K562 (cell line): ENCODE data around the gene OSCAR. TPM values are rescaled to one million over a fixed set of nuclear protein-coding genes. Genes with fewer than 3 reads are reported as not detected.

Source experiments
- FOXA3 ChIP-seq, 2 experiments: fragments of 450-650 bp in 1 of 2; sonication (generic) in 1 of 2; formaldehyde crosslinking; IDR thresholded peaks in 1 of 2; conservative IDR thresholded peaks in 1 of 2; 2 replicates each; pipeline versions ENCODE4 v1.4.0 to v1.8.0; 2020 to 2022; ENCODE audit warnings: mild to moderate bottlenecking in 2 of 2, missing genetic modification reagents in 1 of 2
- MECOM ChIP-seq: fragments of 250-450 bp; sonication (Bioruptor Pico); IDR thresholded peaks from 2 replicates; pipeline ENCODE4 v1.8.0; 2022; ENCODE audit warnings: inconsistent platforms
- MEF2D ChIP-seq: conservative IDR thresholded peaks from 2 replicates; pipeline ENCODE4 v1.6.1; 2016; ENCODE audit warnings: low read depth, missing genetic modification characterization, missing compliant biosample characterization
- POLR2G ChIP-seq: fragments of 200-400 bp; formaldehyde crosslinking; IDR thresholded peaks from 2 replicates; pipeline ENCODE4 v1.6.1; 2017; ENCODE audit warnings: low read depth, mild to moderate bottlenecking, antibody characterized with exemption, low read length, moderate library complexity
- PRPF4 ChIP-seq: fragments of 200-400 bp; formaldehyde crosslinking; IDR thresholded peaks from one replicate; pipeline ENCODE4 v1.6.1; 2017; ENCODE audit warnings: low read length, low read depth, mild to moderate bottlenecking; ENCODE audit not compliant: insufficient read depth, poor library complexity, severe bottlenecking
- RAD21 ChIP-seq, 2 experiments: fragments of 250-450 bp in 1 of 2; fragments of 450-650 bp in 1 of 2; sonication (Bioruptor Pico) in 1 of 2; formaldehyde crosslinking in 1 of 2; IDR thresholded peaks in 1 of 2; conservative IDR thresholded peaks in 1 of 2; 2 replicates each; pipeline versions ENCODE4 v1.4.0 to v1.8.0; 2020 to 2022; ENCODE audit warnings: mild to moderate bottlenecking in 2 of 2, moderate library complexity in 1 of 2
- SAFB ChIP-seq: fragments of 200-400 bp; formaldehyde crosslinking; IDR thresholded peaks from 2 replicates; pipeline ENCODE4 v1.6.1; 2017; ENCODE audit warnings: low read depth, low read length, borderline replicate concordance
- TOE1 ChIP-seq, 2 experiments: fragments of 450-650 bp in 1 of 2; sonication (generic) in 1 of 2; formaldehyde crosslinking in 1 of 2; IDR thresholded peaks; 2 replicates each; pipeline versions ENCODE4 v1.7.1 to v1.8.0; 2016 to 2022; ENCODE audit warnings: borderline replicate concordance in 2 of 2, mild to moderate bottlenecking in 2 of 2, antibody characterized with exemption in 1 of 2, inconsistent platforms in 1 of 2, low read depth in 1 of 2, missing genetic modification reagents in 1 of 2, moderate library complexity in 1 of 2
- ZBTB8A ChIP-seq: fragments of 450-650 bp; IDR thresholded peaks from 2 replicates; pipeline ENCODE4 v1.6.1; 2018; ENCODE audit warnings: mild to moderate bottlenecking, moderate library complexity; ENCODE audit not compliant: partially characterized antibody
- ZNF124 ChIP-seq: sonication (generic); formaldehyde crosslinking; IDR thresholded peaks from 2 replicates; pipeline ENCODE4 v1.8.1; 2022; ENCODE audit warnings: missing genetic modification reagents
- ZNF444 ChIP-seq: fragments of 250-450 bp; sonication (Bioruptor Pico); IDR thresholded peaks from 2 replicates; pipeline ENCODE4 v1.4.0; 2020; ENCODE audit warnings: mild to moderate bottlenecking, moderate library complexity
- polyA plus RNA-seq, 8 experiments: library from polyadenylated mRNA; depleted of rRNA in 4 of 8; stranded (reverse) in 5 of 8; unstranded in 3 of 8; fragments of >200 nt; fragmentation: Nextera tagmentation in 2 of 8; fragmentation: Illumina TruSeq in 1 of 8; extraction: Ambion mirVana in 2 of 8; extraction: Trizol in 1 of 8; gene quantifications; 2 replicates each; pipeline versions ENCODE4 v1.2.1 to v1.2.3, GENCODE V29; 2011 to 2014; ENCODE audit warnings: inconsistent platforms in 1 of 8, missing spikeins in 1 of 8
- total RNA-seq, 7 experiments: library from RNA; depleted of rRNA in 6 of 7; stranded (reverse); fragments of >200 nt in 6 of 7; fragmentation: Illumina TruSeq in 2 of 7; extraction: Trizol in 2 of 7; gene quantifications; 2 replicates each; pipeline versions ENCODE4 v1.2.1 to v1.2.3, GENCODE V29; 2011 to 2021; ENCODE audit warnings: low replicate concordance in 1 of 7
- TF ChIP-seq, protein P1 (sequence below): sonication (generic); formaldehyde crosslinking; IDR thresholded peaks from 2 replicates; pipeline ENCODE4 v1.8.0; 2022; ENCODE audit warnings: missing genetic modification reagents, mild to moderate bottlenecking, moderate library complexity, borderline replicate concordance
- TF ChIP-seq, protein P2 (sequence below), 2 experiments: fragments of 450-650 bp in 1 of 2; sonication (generic) in 1 of 2; formaldehyde crosslinking in 1 of 2; IDR thresholded peaks; 2 replicates each; pipeline versions ENCODE4 v1.7.1 to v1.9.0; 2016 to 2022; ENCODE audit warnings: inconsistent platforms in 1 of 2, mild to moderate bottlenecking in 1 of 2, missing genetic modification reagents in 1 of 2
- TF ChIP-seq, protein P3 (sequence below): fragments of 450-650 bp; IDR thresholded peaks from 2 replicates; pipeline ENCODE4 v1.7.0; 2016; ENCODE audit warnings: borderline replicate concordance

The OSCAR gene
- total and polyA plus RNA-seq, 9 of the 15 experiments (the other 6 are each of a cell fraction or from before 2014, with no cell fraction given): 0.09 to 0.62 (median 0.13) TPM; not detected in 5

DNA sequence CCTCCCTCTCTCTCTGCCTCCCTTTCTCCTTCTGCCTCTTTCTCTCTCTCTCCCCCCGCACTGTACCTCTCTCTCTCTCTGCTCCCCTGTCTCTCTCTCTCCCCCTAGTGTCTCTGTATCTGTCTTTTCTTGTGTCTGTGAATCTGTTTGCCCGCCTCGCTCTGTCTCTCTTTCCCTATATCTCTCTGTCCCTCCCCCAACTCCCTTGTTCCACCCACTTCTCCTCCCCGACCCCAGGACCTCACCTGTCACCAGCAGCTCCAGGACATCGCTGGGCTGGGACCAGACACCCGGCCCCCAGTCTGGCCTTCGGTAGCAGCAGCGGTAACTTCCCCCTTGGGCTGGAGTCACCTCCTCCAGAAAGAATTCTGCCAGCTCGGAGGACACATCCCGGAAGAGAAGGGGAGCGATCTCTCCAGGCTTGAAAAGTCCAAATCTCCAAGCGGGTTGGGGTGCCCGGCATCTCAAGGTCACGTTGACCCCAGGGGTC is 3.9 kb downstream of the OSCAR start (continued):
- TF ChIP-seq, protein P1, sequence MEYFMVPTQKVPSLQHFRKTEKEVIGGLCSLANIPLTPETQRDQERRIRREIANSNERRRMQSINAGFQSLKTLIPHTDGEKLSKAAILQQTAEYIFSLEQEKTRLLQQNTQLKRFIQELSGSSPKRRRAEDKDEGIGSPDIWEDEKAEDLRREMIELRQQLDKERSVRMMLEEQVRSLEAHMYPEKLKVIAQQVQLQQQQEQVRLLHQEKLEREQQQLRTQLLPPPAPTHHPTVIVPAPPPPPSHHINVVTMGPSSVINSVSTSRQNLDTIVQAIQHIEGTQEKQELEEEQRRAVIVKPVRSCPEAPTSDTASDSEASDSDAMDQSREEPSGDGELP (CRISPR knock-in tag): no peak
- no peak for TF ChIP-seq ZNF124 (CRISPR knock-in tag)
- TF ChIP-seq, protein P2, sequence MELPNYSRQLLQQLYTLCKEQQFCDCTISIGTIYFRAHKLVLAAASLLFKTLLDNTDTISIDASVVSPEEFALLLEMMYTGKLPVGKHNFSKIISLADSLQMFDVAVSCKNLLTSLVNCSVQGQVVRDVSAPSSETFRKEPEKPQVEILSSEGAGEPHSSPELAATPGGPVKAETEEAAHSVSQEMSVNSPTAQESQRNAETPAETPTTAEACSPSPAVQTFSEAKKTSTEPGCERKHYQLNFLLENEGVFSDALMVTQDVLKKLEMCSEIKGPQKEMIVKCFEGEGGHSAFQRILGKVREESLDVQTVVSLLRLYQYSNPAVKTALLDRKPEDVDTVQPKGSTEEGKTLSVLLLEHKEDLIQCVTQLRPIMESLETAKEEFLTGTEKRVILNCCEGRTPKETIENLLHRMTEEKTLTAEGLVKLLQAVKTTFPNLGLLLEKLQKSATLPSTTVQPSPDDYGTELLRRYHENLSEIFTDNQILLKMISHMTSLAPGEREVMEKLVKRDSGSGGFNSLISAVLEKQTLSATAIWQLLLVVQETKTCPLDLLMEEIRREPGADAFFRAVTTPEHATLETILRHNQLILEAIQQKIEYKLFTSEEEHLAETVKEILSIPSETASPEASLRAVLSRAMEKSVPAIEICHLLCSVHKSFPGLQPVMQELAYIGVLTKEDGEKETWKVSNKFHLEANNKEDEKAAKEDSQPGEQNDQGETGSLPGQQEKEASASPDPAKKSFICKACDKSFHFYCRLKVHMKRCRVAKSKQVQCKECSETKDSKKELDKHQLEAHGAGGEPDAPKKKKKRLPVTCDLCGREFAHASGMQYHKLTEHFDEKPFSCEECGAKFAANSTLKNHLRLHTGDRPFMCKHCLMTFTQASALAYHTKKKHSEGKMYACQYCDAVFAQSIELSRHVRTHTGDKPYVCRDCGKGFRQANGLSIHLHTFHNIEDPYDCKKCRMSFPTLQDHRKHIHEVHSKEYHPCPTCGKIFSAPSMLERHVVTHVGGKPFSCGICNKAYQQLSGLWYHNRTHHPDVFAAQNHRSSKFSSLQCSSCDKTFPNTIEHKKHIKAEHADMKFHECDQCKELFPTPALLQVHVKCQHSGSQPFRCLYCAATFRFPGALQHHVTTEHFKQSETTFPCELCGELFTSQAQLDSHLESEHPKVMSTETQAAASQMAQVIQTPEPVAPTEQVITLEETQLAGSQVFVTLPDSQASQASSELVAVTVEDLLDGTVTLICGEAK (IDR thresholded peaks at IDR 0.05): peak; percentile 27; the same call in 1 of the 2 replicates
- TF ChIP-seq, protein P2 (CRISPR knock-in tag; IDR thresholded peaks at IDR 0.05): no peak
- no peak for TF ChIP-seq TOE1 (IDR thresholded peaks at IDR 0.05; ENCODE audit: borderline replicate concordance)
- TF ChIP-seq TOE1 (CRISPR knock-in tag; IDR thresholded peaks at IDR 0.05; ENCODE audit: borderline replicate concordance, low read depth): no peak
- no peak for TF ChIP-seq FOXA3 (CRISPR knock-in tag; conservative IDR thresholded peaks at IDR 0.05 in 1 of 2, IDR thresholded peaks at IDR 0.05 in 1 of 2)
- no peak for TF ChIP-seq MEF2D
- no peak for TF ChIP-seq ZBTB8A
- no peak for TF ChIP-seq ZNF444 (CRISPR knock-in tag)
- no peak for TF ChIP-seq SAFB
- TF ChIP-seq, protein P3, sequence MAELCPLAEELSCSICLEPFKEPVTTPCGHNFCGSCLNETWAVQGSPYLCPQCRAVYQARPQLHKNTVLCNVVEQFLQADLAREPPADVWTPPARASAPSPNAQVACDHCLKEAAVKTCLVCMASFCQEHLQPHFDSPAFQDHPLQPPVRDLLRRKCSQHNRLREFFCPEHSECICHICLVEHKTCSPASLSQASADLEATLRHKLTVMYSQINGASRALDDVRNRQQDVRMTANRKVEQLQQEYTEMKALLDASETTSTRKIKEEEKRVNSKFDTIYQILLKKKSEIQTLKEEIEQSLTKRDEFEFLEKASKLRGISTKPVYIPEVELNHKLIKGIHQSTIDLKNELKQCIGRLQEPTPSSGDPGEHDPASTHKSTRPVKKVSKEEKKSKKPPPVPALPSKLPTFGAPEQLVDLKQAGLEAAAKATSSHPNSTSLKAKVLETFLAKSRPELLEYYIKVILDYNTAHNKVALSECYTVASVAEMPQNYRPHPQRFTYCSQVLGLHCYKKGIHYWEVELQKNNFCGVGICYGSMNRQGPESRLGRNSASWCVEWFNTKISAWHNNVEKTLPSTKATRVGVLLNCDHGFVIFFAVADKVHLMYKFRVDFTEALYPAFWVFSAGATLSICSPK: no peak
- TF ChIP-seq MECOM (CRISPR knock-in tag): no peak
- TF ChIP-seq RAD21 (CRISPR knock-in tag; conservative IDR thresholded peaks at IDR 0.05 in 1 of 2, IDR thresholded peaks at IDR 0.05 in 1 of 2): peak in 1 of 2 experiments; percentile 38; a peak in 1 of 4 replicates
- peak; percentile 26; the same call in 1 of the 2 replicates for TF ChIP-seq POLR2G
- TF ChIP-seq PRPF4: no peak
